GM04503 (cell line): ENCODE measurements around the gene ATP5F1B.
"Not testable (repeated sequence)": the region's sequence is repeated elsewhere in the genome, so short reads cannot be mapped to it uniquely, and the experiment has no call there.

Experiments used
- DNase-seq: peaks from one replicate; pipeline ENCODE4 v3.0.0-alpha.2; 2012; ENCODE audit warnings: low read depth

Gene ATP5F1B

DNA sequence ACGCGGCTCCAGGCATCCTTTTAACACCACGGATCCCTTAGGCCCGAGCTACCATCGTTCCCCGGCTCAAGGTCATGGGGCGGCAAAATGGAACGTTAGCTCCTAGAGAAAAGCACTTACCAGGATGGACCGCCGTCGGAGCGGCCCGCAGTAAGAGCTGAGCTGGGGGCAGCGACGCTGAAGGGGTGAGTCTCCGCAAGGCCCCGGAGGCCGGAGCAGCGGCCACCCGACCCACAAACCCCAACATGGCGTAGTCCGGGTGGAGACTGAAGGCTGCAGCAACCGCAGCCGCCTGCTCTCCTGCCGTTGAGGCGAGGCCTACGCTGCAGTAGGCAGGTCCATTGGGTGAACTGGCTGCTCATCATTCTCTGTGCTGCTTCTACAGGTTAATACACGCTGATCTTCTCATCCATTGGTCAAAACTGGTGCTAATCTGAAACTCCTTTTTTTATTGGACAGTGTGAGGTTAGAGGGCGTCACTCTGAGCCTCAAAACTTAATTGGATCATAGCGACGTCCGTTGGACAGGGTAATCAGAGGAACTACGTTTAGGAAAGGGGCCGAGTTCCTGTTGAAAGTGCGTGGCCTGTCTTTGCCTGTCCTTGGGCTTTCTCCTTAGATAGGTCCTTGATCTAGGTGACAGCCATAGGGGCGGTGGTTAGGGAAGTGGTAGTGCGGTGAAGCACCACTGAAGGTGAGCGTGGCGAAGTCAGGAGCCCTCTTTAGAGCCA, at the start of gene ATP5F1B:
Gene ATP5F1B, minus strand, starts transcription at position 268 of the 730 bp plus-strand sequence. Its CDS starts 21 bp downstream, at position 247.
- DNase-seq, result peak; percentile 100

- no peak for DNase-seq
Observed at GRCh38 chr12:56694161-56694560, 48.4 kb upstream of the ATP5F1B start.

DNA sequence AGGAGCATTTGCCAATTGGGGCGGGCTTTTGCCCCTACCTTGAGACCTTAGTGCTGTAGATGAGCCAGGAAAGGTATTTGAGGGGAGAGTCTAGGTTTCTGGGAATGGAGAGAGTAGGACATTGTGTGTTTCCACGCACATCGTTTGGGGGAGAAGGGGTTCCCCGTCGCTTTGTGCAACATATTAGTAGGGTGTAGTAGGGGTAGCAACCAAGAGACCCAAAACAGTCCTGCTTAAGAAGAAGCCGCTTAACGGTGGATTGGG, 43.0 kb upstream of the ATP5F1B start:
- DNase-seq, result no peak

- peak; percentile 84 for DNase-seq
Observed at GRCh38 chr12:56688129-56688845, 42.5 kb upstream of the ATP5F1B start, which contains the start of gene PTGES3. Gene PTGES3 (minus strand): TSS chr12:56688284. CDS start chr12:56687999, 285 bp downstream.

DNA sequence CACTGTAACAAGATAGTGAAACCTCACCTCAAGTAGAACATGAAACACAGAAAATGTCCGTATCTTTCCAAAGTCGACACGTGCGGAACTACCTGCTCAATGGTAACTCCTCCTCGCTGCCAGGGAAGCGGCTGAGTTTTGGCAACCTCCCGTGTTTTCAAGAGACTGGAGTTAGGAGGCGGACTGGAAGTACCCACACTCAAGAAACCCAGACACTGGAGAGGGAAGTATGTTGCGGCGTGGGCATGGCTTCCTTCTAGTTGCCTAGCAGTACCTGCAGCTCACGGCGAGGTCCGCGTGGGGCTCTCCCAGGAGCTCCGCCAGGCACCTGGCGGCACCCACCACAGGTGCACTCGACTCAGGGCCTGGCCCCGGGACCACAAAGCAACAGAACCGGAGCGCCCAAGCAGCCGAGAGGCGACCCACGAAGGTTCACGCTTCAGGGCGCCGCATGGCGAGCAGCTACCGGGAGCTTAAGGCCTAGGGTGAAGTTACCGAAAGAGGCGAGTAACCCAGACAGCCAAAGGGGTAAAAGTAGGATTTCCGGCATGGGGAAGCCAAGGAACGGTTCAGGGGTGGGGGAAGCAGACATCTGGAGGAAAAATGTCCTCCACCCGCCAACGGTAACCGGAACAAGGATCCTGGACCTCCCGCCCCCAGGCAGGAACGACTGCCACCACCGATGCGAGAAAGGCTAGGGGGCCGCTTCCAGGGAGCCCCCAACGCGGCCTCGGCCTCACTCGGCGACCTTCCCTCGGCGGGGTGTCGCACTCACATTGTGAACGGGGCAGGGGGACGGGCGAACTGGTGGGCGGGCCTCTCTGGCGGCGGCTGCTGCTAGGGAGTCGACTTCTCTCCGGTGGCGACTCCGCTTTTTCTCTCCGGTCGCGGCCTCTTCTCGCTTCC, 41.7 kb upstream of the ATP5F1B start:
- no peak for DNase-seq

- no peak for DNase-seq
Observed at GRCh38 chr12:56684745-56685359, 39.1 kb upstream of the ATP5F1B start.

- no peak for DNase-seq
Observed at GRCh38 chr12:56682323-56682722, 36.5 kb upstream of the ATP5F1B start.

GRCh38 chr12:56679883-56680575, 34.2 kb upstream of the ATP5F1B start:
- DNase-seq, result no peak

DNA sequence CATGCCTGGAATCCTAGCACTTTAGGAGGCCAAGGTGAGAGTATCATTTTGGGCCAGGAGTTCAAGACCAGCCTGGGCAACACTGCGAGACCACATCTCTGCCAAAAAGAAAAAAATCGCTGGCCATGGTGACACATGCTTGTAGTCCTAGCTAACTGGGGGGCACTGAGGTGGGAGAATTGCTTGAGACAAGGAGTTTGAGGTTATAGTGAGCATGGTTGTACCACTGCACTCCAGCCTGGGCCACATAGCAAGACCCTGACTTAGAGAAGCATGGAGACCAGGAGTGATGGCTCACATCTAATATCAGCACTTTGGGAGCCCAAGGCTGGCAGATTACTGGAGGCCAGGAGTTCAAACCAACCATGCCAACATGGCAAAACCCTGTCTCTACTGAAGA, 33.1 kb upstream of the ATP5F1B start:
- no peak for DNase-seq

DNA sequence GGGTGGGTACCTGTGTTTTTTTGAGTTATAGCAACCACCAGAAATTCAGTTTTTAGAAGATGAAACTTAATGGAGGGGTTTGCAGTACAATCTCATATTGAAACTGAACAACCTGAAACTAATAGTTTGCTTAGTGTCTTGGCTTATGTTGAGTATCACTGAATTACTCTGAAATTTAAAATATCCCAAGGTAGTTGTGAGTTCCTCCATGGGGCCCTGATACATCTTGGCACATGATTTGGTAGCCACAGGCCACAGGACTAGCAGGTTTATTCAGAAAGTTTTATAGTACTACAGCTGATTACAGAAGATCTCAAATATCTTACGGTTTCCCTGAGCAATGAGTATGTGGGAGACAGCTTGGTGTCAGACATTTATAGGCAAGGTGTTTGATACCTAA, 31.9 kb upstream of the ATP5F1B start:
- no peak for DNase-seq

DNA sequence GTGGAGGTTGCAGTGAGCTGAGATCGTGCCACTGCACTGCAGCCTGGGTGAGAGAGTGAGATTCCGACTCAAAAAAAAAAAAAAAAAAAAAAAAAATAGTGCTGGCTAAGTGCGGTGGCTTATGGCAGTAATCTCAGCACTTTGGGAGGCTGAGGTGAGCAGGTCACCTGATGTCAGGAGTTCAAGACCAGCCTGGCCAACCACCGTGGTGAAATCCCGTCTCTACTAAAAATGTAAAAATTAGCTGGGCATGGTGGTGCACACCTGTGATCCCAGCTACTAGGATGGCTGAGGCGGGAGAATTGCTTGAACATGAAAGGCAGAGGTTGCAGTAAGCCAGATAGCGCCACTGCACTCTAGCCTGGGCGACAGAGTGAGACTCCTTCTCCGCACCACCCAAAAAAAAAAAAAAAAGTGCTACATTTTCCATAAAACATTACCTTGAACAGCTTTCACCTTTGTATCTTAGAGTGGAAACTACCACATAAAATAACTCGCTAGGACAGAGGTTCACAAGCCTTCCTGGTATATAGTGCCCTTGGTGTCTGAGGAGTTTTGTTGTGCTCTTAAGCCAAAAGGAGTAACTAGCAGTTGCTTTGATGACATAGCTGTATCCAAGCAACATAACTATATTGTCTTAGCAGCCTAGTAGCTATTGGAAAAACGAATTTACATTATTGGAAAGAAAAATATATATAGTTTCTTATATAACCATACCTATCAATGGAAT, 31.2 kb upstream of the ATP5F1B start:
- DNase-seq, result no peak

DNA sequence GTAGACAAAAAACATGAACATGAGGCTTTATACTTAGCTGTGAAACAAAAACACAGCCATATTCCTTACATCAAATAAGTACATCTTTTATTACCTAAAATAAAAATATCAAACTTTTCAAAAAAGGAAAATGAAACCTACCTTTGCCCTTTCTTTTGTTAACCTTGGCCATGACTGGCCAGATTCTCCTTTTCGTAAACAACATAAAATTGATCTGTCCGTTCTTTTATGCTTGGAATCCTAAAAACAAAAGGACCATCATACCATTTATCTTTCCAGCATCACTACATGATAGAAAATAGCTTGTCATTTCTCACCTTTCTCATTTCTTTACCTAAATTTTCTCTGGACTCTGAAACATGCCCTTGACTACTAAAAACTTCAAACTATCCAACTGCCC, 25.8 kb upstream of the ATP5F1B start:
- DNase-seq, result no peak

DNA sequence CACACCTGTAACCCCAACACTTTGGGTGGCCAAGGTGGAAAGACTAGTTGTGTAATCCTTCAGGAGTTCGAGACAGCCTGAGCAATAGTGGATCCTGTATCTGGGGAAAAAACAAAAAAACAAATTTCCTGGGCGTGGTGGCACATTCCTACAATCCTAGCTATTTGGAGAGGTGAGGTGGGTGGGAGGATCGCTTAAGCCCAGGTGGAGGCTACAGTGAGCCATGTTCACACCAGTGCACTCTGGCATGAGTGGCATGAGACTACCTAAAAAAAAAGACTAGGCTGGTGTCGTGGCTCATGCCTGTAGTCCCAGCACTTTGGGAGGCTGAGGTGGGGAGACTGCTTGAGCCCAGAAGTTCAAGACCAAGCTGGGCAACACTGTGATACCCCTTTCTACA, 25.1 kb upstream of the ATP5F1B start:
- no peak for DNase-seq

DNA sequence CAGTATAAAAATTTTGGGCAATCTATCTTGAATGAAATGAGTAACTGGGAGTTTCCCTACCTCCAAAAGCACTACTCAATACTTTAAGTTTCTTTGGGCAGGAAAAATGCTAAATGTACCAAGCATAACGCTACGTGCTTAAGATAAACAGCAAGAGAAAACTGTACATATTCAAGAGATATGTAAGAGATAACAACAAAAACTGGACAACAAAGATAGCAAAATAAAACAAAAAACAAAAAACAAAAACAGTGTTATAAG, 22.3 kb upstream of the ATP5F1B start:
- DNase-seq, result no peak

GRCh38 chr12:56661979-56662638, 16.3 kb upstream of the ATP5F1B start:
- no peak for DNase-seq

DNA sequence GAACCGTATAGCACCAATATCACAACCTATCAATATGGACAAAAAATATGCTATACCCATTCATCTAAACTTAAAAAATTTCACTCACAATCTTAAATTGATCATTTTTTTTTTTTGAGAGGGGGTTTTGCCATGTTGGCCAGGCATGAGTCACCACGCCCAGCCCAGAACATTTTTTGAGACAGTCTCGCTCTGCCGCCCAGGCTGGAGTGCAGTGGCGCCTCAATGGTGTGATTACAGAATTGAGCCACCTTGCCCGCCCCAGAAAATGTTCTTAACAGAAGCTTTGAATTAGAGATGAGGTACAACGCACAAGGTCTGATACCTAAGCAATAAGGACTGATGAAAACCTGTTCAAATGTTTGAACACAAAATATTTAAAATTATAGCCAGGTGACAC, 15.8 kb upstream of the ATP5F1B start:
- DNase-seq, result no peak

DNA sequence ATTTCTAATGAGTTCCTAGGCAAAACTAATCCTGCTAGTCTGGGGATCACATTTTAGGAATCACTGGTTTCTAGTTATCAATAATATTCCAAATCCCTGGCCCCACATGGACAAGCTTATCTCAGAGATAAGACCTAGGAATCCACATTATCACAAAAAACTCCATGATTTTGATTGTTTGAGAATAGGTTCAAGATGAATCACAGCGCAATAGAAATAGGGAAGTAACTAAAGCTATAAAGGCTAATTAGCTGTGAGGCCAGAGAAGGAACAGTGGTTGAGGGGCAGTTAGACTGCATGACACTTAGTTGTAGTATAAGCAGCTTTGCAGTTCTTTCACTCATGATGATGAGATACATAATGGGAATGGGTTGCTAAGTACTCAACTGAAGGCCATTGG, 13.1 kb upstream of the ATP5F1B start:
- DNase-seq, result no peak

- no peak for DNase-seq
Observed at GRCh38 chr12:56657416-56658379, 11.9 kb upstream of the ATP5F1B start.

DNA sequence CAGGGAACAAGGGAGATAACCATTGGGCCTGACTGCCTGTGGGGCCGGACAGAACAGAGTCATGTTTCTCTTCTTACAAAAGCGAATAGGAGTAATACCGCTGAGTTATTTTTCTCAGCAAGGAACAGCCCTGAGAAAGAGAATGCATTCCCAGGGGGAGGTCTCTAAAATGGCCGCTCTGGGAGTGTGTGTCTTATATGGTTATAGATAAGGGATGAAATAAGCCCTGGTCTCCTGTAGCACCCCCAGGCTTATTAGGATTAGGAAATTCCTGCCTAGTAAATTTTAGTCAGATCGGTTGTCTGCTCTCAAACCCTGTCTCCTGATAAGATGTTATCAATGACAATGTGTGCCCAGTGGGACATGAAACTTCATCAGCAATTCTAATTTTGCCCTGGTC, 8.0 kb upstream of the ATP5F1B start:
- DNase-seq, result not testable (repeated sequence)

GRCh38 chr12:56648023-56648422, 2.2 kb upstream of the ATP5F1B start:
- DNase-seq, result not testable (repeated sequence)
